AG04449 (cell line): ENCODE results near the gene ROS1.
"Not testable (repeated sequence)": the region's sequence is repeated elsewhere in the genome, so short reads cannot be mapped to it uniquely, and the experiment has no call there.

ENCODE experiments used
- CTCF ChIA-PET: fragments of 350-600 bp; formaldehyde crosslinking; extraction: SDS; loops from one replicate; lab custom pipeline; 2021; ENCODE audit warnings: antibody characterized with exemption; lab: Yijun Ruan, JAX
- POLR2A ChIA-PET: fragments of 400-600, 350-600 bp; formaldehyde crosslinking; extraction: SDS; loops from one replicate; lab custom pipeline; 2020; ENCODE audit warnings: antibody characterized with exemption, inconsistent platforms; lab: Yijun Ruan, JAX
- DNase-seq: peaks from one replicate; pipeline ENCODE4 v3.0.0-alpha.2; 2010; ENCODE audit warnings: low read depth, low spot score
- H3K4me3 ChIP-seq: 2 replicates; pipeline ENCODE4 v1.5.1; 2011; ENCODE audit warnings: low read depth, mild to moderate bottlenecking, control low read depth, low read length
- TF ChIP-seq, protein P1 (sequence below): IDR thresholded peaks from one replicate; pipeline ENCODE4 v1.5.1; 2011; ENCODE audit warnings: mild to moderate bottlenecking, moderate library complexity, low read length, control low read depth, inconsistent platforms; ENCODE audit not compliant: insufficient read depth; ENCODE audit errors: missing control alignments

ROS1 gene

DNA sequence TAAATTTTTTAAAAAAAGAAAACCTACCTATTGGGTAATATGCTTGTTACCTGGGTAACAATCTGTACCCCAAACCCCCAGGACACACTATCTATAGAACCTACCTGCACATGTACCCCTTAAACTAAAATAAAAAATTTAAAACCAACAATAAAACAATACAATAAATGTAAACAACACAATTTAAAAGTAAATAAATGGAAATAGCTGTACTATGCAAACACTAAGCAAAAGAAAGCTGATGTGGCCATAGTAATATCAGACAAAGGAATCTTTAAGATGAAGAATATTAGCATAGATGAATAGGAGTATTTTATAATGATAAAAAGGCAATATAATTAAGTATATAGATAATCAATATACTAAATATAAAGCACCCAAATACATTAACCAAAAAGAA is 50.3 kb downstream of the ROS1 start:
- H3K4me3 ChIP-seq = no peak overlapping the region
- ChIA-PET POLR2A (no interaction called here), CTCF (no interaction called here)
- no peak for DNase-seq
- TF ChIP-seq, protein P1, sequence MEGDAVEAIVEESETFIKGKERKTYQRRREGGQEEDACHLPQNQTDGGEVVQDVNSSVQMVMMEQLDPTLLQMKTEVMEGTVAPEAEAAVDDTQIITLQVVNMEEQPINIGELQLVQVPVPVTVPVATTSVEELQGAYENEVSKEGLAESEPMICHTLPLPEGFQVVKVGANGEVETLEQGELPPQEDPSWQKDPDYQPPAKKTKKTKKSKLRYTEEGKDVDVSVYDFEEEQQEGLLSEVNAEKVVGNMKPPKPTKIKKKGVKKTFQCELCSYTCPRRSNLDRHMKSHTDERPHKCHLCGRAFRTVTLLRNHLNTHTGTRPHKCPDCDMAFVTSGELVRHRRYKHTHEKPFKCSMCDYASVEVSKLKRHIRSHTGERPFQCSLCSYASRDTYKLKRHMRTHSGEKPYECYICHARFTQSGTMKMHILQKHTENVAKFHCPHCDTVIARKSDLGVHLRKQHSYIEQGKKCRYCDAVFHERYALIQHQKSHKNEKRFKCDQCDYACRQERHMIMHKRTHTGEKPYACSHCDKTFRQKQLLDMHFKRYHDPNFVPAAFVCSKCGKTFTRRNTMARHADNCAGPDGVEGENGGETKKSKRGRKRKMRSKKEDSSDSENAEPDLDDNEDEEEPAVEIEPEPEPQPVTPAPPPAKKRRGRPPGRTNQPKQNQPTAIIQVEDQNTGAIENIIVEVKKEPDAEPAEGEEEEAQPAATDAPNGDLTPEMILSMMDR = no peak

DNA sequence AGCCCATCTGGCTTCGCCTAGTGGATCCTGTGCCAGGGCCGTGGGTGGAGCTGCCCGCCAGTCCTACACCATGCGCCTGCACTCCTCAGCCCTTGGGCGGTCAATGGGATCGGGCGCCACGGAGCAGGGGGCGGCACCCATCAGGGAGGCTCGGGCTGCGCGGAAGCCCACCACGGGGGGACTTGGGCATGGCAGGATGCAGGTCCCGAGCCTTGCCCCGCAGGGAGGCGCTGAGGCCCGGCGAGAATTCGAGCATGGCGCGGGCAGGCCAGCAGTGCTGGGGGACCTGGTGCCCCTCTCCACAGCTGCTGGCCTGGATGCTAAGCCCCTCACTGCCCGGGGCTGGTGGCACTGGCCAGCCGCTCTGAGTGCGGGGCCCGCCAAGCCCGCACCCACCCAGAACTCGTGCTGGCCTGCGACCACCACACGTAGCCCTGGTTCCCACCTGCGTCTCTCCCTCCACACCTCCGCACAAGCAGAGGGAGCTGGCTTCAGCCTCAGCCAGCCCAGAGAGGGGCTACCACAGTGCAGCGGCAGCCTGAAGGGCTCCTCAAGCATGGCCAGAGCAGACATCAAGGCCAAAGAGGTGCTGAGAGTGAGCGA is 52.4 kb downstream of the ROS1 start:
- POLR2A ChIA-PET = no interaction called here
- TF ChIP-seq, protein P1 = no peak
- no peak for DNase-seq
- H3K4me3 ChIP-seq = no peak overlapping the region
- CTCF ChIA-PET = no interaction called here

DNA sequence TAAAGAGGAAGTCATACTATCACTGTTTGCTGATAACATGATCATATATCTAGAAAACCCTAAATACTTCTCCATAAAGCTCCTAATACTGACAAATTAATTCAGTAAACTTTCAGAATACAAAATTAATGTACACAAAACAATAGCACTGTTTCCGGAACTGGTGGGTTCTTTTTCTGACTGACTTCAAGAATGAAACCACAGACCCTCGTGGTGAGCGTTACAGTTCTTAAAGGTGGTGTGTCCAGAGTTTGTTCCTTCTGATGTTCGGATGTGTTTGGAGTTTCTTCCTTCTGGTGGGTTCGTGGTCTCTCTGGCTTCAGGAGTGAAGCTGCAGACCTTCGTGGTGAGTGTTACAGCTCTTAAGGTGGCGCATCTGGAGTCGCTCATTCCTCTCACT is 53.5 kb downstream of the ROS1 start:
- DNase-seq, POLR2A ChIA-PET, H3K4me3 ChIP-seq, CTCF ChIA-PET: not testable (repeated sequence)

DNA sequence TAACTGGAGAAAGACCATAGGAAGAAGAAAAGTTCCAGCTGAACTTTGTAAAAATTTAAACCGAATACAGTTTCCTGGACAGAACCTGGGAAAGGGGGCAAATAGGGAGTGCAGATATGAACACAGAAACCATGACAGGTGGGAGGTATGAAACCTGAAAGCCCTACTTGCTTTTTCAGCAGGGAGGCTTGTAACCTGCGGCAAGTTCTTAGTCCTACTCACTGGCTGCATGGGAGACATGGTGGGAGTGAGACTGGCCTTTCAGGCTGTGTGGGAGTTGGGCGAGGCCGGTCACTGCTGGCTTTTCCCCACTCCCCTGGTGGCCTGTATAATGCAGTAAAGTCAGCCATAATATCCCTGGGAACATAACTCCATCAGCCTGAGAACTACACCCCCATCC is 54.2 kb downstream of the ROS1 start:
- TF ChIP-seq, protein P1 = no peak
- ChIA-PET CTCF (no interaction called here), POLR2A (no interaction called here)
- no peak for DNase-seq
- H3K4me3 ChIP-seq = no peak overlapping the region

DNA sequence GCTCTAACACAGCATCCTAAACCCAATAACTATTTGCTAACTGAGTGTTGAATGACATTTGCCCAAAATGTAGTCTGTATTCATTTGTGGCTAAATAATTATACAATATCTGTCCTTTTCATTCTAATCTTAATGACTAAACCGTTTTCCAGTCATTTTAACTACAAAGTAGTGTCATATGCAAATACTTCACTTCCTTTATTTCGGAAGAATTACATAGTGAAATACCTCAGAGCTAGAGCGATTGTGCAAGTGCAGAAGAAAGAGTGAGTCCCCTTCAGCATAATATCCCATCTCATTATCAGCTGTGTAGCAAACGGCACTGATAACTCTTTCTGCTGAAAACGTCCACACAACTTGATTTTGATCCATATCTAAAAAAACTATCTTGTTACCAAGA is 66.2 kb downstream of the ROS1 start:
- H3K4me3 ChIP-seq = no peak overlapping the region
- ChIA-PET CTCF (interaction anchor here (1.0 kb wide), 1 partner anchor 90 kb away, joined by 3 read pairs; no protein-coding TSS in a partner anchor), POLR2A (no interaction called here)
- TF ChIP-seq, protein P1 = no peak
- no peak for DNase-seq

DNA sequence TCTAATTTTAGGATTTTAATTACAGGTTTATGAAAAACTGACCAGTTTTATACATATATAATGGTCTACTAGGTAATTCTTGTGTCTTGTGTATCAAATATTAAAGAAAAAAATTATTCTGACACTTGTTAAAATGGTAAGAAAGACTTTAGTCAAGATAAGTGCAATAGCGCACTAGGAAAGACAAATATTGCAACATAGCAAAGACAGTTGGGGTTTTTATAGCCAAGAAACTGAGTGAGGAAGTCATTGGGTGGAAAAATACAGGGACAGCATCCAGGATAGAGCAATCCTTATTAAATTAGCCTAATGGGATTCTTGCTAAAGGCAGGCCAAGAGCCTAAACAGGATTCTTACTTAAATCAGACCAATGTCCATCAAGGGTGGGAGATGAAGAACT is 71.1 kb downstream of the ROS1 start:
- ChIA-PET POLR2A (no interaction called here), CTCF (interaction anchor here (5.0 kb wide), 1 partner anchor 250 kb away, joined by 75 read pairs; the partner anchor contains the start of gene GOPC)
- TF ChIP-seq, protein P1 = no peak
- no peak for DNase-seq
- H3K4me3 ChIP-seq = no peak overlapping the region

DNA sequence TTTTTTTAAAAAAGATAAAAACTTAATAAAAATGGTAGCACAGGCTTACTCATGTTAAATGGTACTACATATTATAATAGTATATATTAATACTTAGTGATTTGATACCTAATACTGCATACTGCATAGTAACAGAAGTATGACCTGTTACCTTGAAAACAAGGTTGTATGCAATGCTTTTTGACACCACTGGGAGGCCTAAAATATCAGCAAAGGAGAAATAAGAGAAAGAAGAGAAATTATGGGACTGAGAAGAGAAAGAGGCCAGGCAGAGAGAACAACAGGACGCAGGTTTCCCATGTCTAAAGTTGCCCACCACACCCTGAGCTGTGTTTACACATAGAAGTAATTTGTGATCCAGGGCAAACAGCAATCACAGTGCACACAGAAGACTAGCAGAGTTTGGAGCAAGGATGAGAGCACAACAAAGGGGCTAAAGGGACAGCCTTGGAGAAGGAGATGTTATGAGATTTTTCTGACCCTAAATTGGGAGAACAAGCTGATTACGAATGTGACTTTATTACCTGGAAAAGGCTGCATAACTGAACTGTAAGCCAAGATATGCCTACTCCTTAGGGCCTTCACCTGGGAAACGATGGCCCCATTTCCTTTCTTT is 73.2 kb downstream of the ROS1 start:
- no peak overlapping the region for H3K4me3 ChIP-seq
- ChIA-PET CTCF (interaction anchor here (0.6 to 5.0 kb wide), 10 partner anchors 11 to 478 kb away, joined by 3 to 75 read pairs (median 4); partner anchors contain the start of gene GOPC), POLR2A (no interaction called here)
- DNase-seq = no peak
- TF ChIP-seq, protein P1 = peak; percentile 34
